Activated B cell treated with CpG ODN at 0.5 μM for 24 hours (primary cell): ENCODE data around the gene DLX4. TPM values are rescaled to one million over a fixed set of nuclear protein-coding genes. Genes with fewer than 3 reads are reported as not detected.

Experiments
- ATAC-seq: fragments of 200-7000 bp; cut with Tn5 transposase; one replicate; pipeline ENCODE4 v1.10.0; 2021; ENCODE audit warnings: low read depth, mild to moderate bottlenecking, moderate library complexity
- CTCF ChIA-PET: fragments of 350-600 bp; sonication (Branson Sonifier 250); formaldehyde crosslinking; loops from one replicate; lab custom pipeline; 2021; ENCODE audit warnings: antibody characterized with exemption; lab: Charles Lee
- POLR2A ChIA-PET: fragments of 350-600 bp; sonication (Branson Sonifier 250); formaldehyde crosslinking; loops from one replicate; lab custom pipeline; 2021; ENCODE audit warnings: antibody characterized with exemption; lab: Charles Lee
- DNase-seq: peaks from one replicate; pipeline ENCODE4 v3.0.0; 2022
- H3K27ac Mint-ChIP-seq: one replicate; pipeline ENCODE4 v1.8.0; 2020; ENCODE audit warnings: mixed read lengths
- H3K27me3 Mint-ChIP-seq: one replicate; pipeline ENCODE4 v1.8.0; 2021; ENCODE audit warnings: mixed read lengths
- H3K36me3 Mint-ChIP-seq: one replicate; pipeline ENCODE4 v1.8.0; 2021; ENCODE audit warnings: low read depth, mixed read lengths
- H3K4me1 Mint-ChIP-seq: one replicate; pipeline ENCODE4 v1.8.0; 2021; ENCODE audit warnings: mixed read lengths
- H3K4me3 Mint-ChIP-seq: one replicate; pipeline ENCODE4 v1.8.0; 2020; ENCODE audit warnings: mild to moderate bottlenecking, mixed read lengths
- H3K9me3 Mint-ChIP-seq: one replicate; pipeline ENCODE4 v1.8.0; 2020; ENCODE audit warnings: mixed read lengths
- CTCF ChIP-seq: fragments of 200-600 bp; IDR thresholded peaks from one replicate; pipeline ENCODE4 v1.8.0; 2022; ENCODE audit warnings: antibody characterized with exemption, mild to moderate bottlenecking
- intact Hi-C: fragments of 100-400 bp; cut with micrococcal nuclease; formaldehyde crosslinking; loops from one replicate; pipeline ENCODE4 v1.15.1; 2024
- total RNA-seq: library from RNA; stranded (reverse); gene quantifications from 2 replicates; pipeline ENCODE4 v1.2.3, GENCODE V29; 2022

Gene DLX4
- total RNA-seq, 1 donor from 2014 or later, result 0.42 TPM

GRCh38 chr17:49996121-49996494 lies 27.1 kb downstream of the DLX4 start:
- TF ChIP-seq CTCF, result no peak
- ChIA-PET CTCF (interaction anchor here (0.6 to 5.9 kb wide), 32 partner anchors 8 to 439 kb away, joined by 3 to 104 read pairs (median 4); partner anchors contain the start of genes ITGA3, PDK2 and SLC35B1), POLR2A (interaction anchor here (1.0 kb wide), 1 partner anchor 428 kb away, joined by 3 read pairs; no protein-coding TSS in a partner anchor)
- no peak for ATAC-seq
- no peak overlapping the region for H3K27ac Mint-ChIP-seq
- peaks cover 73% of the 10 kb centered on the region for H3K27me3 Mint-ChIP-seq
- DNase-seq, result no peak
- H3K4me3 Mint-ChIP-seq, result no peak overlapping the region
- H3K4me1 Mint-ChIP-seq, result peaks cover 36% of the 10 kb centered on the region
- intact Hi-C loops, result loop anchor here (1.0 to 5.0 kb wide), 2 partner anchors 116 to 289 kb away; partner anchors contain the start of gene SLC35B1
- H3K36me3 Mint-ChIP-seq, result no peaks in the 10 kb centered on the region
- no peaks in the 10 kb centered on the region for H3K9me3 Mint-ChIP-seq

DNA sequence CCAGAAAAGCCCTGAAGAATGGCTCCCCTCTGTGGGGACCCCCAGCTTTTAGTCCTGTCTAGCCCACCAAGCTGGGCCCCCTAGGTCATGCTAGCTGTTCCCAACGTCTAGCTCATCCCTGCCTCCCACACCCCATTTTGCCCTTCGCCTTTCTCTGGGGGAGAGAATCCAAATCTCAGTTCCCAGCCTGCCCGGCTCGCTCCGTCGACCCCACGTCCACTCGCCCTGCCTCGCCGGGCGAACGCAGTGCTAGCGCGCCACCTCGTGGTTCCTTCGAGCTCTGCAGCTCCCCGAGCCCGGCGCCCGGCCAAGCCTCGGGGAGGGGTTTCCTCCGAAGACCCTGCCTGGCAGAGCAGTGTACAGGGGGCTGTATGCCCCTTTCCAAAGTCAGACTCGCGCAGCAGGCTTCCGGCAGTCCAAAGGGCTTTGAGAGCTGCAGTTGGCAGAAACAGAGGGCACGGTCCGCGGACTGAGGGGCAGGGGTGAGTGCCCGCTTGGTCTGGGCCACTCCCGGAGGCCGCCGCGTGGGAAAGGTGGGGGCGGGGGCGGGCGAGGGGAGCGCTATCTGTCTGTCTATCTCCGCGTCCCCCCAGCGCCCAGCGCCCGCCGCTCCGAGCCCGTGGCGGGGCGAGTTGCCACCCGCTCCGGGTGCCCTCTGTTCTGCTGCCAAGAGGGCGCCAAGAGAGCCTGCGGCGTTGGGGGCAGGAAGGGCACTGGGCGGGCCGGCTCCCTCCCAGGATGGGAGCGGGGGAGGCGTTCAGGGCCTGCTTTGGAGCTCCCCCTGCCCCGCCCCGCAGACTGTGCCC lies 27.7 kb downstream of the DLX4 start:
- Mint-ChIP-seq H3K4me1 (peaks cover 36% of the 10 kb centered on the region), H3K27me3 (peaks cover 70% of the 10 kb centered on the region), H3K27ac (no peak overlapping the region), H3K9me3 (no peaks in the 10 kb centered on the region), H3K4me3 (peak overlapping the region; percentile 75), H3K36me3 (no peaks in the 10 kb centered on the region)
- POLR2A ChIA-PET, result interaction anchor here (1.0 kb wide), 1 partner anchor 429 kb away, joined by 3 read pairs; no protein-coding TSS in a partner anchor
- TF ChIP-seq CTCF, result peak; percentile 91
- DNase-seq (peak; percentile 76), ATAC-seq (peak; percentile 68)
- intact Hi-C loops, result loop anchor here (1.0 to 5.0 kb wide), 2 partner anchors 116 to 289 kb away; partner anchors contain the start of gene SLC35B1
- CTCF ChIA-PET, result interaction anchor here (0.6 to 5.9 kb wide), 35 partner anchors 9 to 563 kb away, joined by 3 to 104 read pairs (median 4); partner anchors contain the start of genes ITGA3, PDK2 and SLC35B1

DNA sequence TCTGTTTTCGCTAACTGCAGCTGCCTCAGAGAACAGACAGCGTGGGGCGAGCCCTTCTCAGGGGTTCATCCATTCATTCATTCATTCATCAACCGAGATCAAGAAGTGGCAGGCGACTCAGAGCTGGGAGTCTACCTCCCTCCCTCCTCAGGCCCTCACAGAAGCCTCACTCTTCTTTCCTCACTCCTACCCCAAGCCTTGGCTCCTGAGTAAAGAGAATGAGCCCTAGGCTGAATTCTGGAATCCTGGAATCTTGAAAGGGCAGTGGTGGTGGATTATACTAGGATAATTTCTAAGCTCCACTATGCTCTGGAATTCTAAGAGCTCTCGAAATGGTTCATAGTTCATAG lies 28.3 kb downstream of the DLX4 start:
- TF ChIP-seq CTCF, result no peak
- ChIA-PET CTCF (interaction anchor here (0.6 to 5.9 kb wide), 25 partner anchors 9 to 563 kb away, joined by 3 to 104 read pairs (median 6); partner anchors contain the start of genes ITGA3 and PDK2), POLR2A (no interaction called here)
- no peak for DNase-seq
- H3K9me3 Mint-ChIP-seq, result no peaks in the 10 kb centered on the region
- H3K4me3 Mint-ChIP-seq, result no peak overlapping the region
- no peak for ATAC-seq
- H3K36me3 Mint-ChIP-seq, result no peaks in the 10 kb centered on the region
- H3K27me3 Mint-ChIP-seq, result peaks cover 69% of the 10 kb centered on the region
- intact Hi-C loops, result loop anchor here (5.0 kb wide), 1 partner anchor 290 kb away; the partner anchor contains the start of gene SLC35B1
- H3K27ac Mint-ChIP-seq, result no peak overlapping the region
- peaks cover 34% of the 10 kb centered on the region for H3K4me1 Mint-ChIP-seq

DNA sequence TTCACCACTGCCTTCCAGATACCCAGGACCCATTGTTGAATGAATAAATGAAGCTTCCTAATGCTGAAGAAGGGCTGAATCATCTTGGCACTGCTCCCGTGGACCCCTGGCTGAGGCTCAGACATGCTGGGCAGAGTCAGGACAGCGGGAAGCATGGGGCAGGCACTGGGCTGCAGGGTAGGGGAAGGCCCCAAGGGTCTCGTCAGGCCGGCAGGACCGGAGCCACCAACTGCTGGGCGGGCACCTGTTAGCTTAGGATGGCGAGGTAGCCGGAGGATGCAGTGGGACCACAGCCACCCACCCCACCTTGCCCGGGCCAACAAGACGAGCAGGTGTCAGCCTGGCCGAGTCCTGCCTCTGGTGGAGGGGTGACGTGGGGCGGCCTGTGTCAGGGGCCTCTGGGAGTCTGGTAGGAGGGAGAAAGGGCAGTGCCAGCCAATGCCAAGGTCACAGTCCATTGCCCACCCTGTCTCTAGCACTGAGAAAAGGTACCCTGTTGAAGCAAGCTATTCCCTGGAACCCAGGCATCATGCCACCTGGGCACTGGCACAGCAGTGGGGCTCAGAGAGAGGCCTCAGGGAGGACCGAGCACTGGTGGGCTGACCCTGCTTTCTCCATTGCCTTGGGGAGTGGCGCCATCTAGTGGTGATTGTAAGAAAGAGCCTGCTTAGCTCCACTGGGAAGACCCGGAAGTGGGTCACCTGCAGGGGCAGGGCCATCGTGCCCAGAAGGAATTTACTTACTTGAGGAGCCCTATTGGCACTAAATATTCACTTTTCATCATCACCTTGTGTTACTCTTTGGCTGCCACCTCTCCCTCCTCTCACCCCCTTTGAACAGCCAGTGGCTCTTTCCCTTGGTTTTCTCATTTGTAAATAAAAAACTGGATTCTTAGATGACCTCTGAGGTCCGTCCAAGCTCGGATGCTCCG lies 29.0 kb downstream of the DLX4 start:
- peaks cover 64% of the 10 kb centered on the region for H3K27me3 Mint-ChIP-seq

More for the DNA sequence above, 29.0 kb downstream of the DLX4 start:
- no peaks in the 10 kb centered on the region for H3K36me3 Mint-ChIP-seq
- ChIA-PET CTCF (interaction anchor here (0.6 to 5.9 kb wide), 30 partner anchors 8 to 430 kb away, joined by 3 to 104 read pairs (median 4); partner anchors contain the start of genes ITGA3, KAT7 and PDK2), POLR2A (no interaction called here)
- intact Hi-C loops, result loop anchor here (1.0 to 5.0 kb wide), 4 partner anchors 46 to 428 kb away; partner anchors contain the start of gene SLC35B1
- H3K4me3 Mint-ChIP-seq, result peak overlapping the region; percentile 19
- peak; percentile 71 for TF ChIP-seq CTCF
- no peaks in the 10 kb centered on the region for H3K9me3 Mint-ChIP-seq
- no peak overlapping the region for H3K27ac Mint-ChIP-seq
- H3K4me1 Mint-ChIP-seq, result peaks cover 31% of the 10 kb centered on the region
- ATAC-seq, result peak; percentile 82
- peak; percentile 59 for DNase-seq
